SKM-1 treated with dmso at 0.1 percent for 144 hours (cell line): ENCODE data around the gene OSBPL3.

Experiments
- DNase-seq: peaks from one replicate; lab custom pipeline; 2025; ENCODE audit not compliant: unreplicated experiment; lab: John Stamatoyannopoulos, UW

Gene OSBPL3

DNA sequence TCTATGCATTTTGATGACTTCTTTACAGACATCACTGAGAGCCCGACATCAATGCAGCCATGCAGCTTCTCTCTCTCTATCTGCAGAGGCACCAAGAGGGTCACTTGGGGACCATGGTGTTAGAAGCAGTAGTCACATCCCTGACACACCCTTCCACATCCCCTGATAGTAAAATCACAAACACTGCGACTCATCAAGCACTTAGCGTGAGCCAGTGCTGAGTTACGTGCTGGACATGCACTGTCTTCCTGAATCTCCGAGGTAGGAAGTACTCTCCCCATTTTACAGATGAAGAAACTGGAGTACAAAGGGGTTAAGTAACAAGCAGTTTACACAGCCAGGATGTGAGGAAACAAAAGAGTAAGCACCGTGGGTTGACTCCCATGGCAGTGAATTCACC is 109.2 kb downstream of the OSBPL3 start:
- DNase-seq = no peak

DNA sequence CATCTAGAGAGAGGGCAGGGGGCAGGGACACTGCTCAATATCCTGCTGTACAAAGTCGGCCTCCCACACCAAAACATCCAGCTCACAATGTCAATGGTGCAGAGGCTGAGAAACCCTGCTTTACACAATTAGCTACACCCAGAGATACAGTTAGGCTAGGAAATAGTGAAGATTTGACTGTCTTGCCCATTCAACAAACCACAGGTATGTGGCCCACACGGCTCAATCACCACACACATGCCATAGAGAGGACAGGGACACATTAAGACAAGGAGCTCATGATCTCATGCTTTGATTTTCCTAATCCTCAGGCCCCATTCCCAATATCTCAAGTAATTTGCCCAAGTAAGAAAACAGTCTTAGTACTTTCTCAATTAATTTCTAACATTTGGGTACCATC is 110.4 kb downstream of the OSBPL3 start:
- DNase-seq = no peak

DNA sequence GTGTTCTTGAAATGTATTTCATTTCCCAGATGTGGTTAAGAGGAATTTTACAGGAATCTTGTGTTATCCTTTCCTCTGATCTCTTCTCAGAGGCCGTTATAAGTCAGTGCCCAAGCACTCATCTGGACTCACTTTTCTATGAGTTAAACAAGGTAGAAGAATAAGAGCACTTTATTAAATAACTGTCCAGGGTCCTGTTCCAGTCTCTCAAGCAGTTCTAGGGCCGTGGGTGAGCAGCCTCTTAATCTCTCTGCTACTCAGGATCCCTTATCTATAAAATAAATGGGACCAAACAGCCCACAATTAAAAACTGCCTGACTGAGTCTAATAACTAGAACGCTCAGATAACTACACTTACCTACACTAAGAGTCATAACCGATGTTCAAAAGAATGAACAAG is 111.2 kb downstream of the OSBPL3 start:
- DNase-seq = no peak

DNA sequence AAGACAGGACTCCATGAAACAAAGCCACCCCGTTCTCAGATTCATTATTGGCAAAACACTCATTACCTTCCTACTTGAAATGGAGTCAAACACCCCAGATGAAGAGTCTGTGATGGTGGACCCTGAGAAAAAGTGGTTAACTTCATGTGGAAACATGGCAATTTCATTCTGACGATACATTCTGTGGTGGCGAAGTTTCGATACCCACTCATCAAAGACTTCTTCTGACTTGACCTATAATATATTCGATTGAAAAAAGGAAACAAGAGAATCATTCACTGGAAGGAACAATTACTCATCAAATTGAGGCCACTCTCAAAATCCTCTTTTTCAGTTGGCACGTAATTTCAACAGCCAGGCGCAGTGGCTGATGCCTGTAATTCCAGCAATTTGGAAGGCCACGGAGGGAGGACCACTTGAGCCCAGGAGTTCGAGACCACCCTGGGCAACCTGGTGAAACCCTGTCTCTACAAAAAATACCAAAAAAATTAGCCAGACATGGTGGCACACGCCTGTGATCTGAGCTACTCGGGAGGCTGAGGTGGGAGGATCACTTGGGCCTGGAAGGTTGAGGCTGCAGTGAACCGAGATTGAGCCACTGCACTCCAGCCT is 113.9 kb downstream of the OSBPL3 start:
- DNase-seq = no peak

DNA sequence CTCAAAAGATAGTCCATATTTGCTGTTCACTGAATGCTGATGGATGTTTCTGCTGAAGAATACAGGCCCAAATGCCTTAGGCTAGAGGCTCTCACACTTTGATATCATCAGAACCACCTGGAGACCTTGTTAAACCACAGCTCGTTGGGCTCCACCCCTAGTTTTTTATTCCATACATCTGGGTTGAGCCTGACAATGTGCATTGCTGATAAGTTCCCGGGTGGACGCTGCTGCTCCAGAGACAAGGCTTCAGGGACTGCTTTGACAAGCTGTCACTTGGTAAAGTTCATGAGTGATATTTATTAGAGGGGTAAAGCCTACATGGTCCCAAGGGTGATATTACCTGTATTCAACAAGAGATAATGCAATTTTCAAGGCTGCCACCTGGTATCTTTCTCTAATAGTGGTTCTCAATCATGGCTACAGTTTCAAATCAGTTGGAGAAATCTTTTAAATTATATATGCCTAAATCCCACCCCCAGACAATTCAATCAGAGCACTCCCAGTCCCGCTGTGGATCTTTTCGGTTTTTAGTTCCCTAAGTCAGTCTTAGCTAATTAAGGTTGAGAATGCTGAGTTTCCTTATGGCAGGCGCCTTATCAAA is 115.7 kb downstream of the OSBPL3 start:
- no peak for DNase-seq

DNA sequence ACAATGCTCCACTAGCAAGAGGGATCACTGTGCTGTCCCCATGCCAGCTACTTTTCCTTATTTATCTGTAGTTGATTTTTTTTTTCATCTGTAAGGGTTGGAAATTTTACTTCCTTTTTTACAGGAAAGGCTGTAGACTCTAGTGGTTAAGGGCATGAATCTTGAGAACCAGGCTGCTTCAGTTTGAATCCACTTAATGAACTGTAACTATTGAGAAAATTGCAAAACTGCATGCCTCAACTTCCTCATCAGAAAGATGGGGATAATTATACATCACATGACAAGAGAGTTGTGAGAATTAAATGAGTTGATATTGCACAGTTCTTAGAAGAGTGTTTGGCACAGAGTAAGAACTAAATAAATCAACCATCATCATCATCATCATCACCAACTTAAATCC is 116.4 kb downstream of the OSBPL3 start:
- DNase-seq = peak; percentile 34

DNA sequence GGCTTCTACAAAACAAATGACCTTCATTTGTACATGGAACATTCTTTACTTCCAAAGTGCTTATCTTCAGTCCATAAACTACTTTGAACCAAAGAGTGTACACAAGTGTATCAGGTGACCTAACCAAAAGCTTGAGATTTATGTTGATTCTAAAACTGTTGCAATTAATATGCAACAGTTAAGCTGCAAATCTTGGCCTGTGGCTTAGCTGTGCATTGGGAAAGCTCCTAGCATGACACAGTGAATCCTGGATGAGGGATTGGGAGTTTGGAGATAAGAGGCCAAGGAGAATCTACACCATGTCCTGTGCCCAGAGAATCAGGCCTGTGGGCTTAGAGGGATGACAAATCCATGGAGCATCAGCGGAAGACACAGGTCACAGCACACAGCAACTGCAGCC is 117.5 kb downstream of the OSBPL3 start:
- DNase-seq = no peak

DNA sequence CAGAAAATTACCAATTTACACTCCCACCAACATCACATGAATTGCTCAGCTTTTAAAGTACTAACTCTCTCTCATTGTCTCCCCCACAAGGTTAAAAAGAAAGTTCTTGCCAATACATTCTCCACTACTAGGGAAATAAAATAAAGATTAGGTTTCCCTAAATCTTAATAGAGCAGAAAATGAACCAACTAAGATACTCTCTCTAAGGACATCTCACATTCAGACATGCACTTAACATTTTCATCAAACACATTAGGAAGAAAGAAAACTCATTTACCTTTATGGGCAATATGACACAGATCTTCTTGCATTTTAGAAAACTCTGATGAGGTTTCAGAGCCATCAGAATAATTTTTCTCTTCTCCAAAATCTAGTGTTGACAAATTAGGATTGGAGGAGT is 118.6 kb downstream of the OSBPL3 start:
- DNase-seq = no peak

DNA sequence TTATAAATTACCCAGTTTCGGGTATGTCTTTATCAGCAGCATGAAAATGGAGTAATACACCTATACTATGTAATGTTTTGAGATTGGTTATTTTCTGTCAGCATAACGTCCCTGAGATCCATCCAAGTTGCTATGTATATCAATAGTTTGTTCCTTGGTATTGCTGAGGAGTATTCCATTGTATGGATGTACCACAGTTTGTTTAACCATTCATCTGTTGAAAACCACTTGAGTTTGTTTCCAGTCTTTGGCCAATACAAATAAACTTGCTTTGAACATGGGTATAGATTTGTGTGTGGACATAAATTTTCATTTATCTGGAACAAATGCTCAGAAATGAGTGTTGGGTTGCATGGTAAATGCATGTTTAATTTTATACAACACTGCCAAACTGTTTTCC is 119.4 kb downstream of the OSBPL3 start:
- DNase-seq = no peak

DNA sequence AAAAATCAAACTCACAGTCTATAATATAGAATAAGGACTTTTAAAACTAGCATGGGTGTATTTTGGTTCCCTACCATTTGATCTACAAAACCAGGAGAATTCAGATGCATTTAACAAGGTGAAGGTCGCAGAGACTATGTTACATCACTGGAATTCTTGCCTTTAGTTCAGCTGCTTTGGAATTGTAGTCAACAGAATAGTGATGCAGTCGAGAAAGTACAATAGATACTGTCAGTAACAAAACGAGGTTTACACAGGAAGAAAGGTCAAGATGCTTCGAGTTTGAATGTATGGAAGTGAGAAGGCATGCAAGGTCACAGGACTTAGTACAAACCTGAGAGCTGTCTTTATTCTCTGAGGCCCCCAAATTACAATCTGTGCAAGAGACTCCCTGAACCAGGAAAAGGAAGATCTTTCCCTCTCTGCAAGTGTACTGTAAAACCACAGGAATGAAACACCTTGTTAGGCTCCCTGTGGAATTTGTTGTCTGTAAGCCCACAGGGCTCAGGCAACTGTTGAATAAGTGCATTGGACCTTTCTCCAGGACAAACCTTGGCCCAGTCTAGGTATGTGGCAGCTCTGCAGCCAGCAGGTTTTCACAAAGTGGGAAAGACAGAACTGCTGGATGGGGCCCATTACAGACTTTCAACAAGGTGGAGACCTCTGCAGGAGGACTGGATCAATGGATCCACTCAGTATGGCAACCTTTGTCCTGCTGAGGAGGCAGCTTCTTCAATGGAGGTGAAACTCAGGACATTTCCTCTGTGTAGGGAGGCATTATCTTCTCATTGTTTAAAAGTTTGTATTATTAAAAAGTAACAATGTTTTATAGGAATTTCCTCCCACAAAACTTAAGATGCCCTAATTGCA is 121.6 kb downstream of the OSBPL3 start:
- DNase-seq = no peak

DNA sequence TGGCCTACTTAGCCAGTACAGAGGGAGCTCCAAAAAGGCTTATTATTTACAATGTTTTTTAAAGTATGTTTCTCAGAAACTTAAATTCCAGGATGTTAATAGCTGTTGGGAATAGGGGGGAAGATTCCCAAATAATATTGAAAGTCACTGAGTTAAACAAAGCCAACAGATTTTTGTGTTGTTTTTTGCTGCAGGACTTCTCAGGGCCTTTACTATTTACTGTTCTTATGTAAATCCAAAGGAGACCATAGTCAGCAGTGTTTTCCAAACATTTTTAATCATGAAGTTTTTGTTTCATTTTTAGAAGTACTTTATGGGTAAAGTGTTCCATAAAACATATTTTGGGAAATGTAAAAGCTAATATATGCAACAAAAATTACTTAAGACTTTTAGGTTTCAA is 122.4 kb downstream of the OSBPL3 start:
- DNase-seq = no peak

DNA sequence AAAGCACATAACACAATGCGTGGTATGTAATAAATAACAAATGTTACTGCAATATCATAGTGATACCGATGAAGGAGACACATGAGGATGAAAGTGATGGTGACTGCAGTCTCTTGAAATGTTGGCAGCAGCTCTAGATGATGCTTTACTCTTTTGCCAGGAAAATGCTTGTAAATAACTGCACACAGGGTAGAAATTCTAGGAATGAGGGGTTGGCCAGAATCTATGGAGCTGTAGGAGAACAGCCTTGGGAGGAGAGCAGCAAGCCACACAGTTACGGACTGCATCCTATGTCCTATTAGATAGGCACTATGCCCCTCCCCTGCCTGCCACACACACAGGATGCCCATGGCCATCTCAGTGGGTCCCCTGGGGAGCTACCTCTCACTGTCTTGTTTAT is 125.1 kb downstream of the OSBPL3 start:
- no peak for DNase-seq

DNA sequence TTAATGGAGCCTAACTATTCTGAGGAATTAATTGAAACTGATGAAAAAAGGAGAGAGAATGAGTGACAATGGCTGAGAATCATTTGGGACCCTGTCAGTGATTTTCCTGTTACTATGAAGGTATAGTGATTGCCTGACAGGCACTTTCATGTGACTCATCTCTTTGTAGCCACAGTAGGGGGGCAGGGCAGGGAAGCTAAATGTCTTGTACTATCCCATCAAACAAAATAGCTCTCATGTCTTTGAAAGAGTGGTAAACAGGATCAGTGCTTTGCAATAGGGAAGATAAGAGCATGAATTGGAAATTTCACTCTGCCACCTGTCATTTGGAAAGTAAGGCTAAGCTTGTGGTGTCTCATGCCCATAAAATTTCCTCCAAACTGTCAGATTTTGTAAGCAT is 128.2 kb downstream of the OSBPL3 start:
- DNase-seq = no peak

DNA sequence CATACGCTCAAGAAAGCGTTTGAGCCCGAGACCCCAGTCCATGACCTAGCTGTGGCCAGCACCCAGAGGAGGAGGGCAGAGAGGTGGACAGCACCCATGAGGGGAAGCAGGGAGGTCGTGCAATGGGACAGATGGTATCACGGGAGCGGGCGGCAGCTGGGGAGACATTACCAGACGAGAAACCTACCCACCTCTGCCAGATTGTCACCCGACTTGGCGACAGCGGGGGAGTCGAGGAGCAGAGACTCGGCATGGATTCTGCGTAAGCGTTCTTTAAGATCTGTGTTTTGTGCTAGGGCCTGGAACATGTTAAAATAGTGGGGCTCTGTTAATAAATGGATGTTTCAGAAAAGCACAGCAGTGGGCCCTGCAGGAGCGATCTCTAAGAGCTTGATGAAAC is 131.1 kb downstream of the OSBPL3 start:
- no peak for DNase-seq

DNA sequence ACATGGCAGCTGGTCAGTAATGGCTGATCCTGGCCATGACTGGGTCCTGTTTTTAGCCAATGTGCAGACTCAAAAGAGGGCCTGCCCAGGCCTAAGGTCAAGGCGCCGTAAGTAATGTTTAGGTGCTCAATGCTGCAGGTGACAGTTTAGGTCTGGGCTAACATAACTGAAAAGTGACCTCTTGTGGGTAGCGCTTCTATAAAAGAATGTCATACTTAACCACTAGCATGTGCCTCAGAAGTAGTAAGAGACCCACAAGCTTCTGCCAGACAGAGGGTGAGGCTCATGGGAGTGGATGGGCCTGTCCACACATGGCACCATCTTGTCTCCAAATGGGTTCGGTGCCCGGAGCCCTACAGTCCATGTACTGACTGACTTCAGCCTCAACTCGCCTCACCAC is 132.2 kb downstream of the OSBPL3 start:
- no peak for DNase-seq

DNA sequence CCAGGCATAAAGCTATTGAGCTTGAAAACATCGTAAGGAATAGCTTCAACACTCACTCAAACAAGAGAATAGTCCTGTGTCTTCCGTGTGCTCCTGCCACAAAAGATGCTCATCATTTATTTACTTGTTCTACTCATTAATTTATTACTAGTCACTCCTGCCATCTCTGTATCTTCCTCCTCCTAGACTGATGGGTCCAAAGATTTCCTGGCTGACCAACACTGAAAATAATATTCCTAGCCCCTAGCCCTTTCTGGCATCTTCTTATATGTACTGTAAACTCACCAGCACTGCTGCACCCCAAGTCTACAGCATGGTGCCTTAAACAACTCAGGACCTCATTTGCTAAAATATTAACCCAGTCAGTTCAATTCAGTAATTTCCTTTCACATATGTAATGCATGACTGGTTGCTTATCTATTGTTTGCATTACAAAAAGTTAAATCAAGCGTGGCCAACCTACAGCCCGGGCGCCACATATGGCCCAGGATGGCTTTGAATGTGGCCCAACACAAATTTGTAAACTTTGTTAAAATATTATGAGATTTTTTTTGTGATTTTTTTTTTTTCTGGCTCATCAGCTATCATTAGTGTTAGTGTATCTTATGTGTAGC is 136.1 kb downstream of the OSBPL3 start:
- DNase-seq = no peak

DNA sequence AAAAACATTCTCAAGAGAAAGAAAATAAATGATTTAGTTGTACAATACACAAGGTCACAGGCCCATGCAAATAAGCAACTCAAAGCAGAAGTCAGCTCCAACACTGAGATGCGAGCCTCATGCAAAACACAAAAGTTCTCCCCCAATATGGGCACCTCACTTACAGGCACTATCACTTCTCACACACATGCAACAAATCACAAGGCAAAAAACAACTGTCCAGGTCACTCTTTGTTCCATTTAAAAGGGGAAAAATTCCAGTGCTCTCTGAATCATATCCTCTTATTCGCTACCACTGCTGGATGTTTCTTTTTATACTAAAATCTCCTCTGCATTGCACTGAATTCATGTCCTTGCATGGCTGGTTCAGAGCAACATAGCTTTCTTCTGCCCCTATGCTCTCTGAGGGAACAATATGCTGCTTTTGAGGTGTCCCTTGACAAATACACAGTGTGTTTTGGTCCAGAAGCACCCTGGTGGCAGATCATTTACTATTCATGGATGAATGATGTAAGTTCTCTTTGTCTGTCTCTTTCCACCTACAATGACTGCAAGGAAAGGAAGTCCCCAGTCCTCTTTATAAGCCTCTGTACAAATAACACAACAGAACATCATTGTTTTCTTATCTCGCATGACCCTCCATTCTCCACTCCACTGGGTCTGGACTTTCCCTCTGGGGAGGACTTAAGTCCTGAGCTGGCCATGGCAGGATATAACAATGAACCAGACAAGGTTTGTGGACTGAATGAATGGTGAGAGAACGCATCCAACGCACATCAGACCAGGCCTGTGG is 137.3 kb downstream of the OSBPL3 start:
- DNase-seq = no peak

DNA sequence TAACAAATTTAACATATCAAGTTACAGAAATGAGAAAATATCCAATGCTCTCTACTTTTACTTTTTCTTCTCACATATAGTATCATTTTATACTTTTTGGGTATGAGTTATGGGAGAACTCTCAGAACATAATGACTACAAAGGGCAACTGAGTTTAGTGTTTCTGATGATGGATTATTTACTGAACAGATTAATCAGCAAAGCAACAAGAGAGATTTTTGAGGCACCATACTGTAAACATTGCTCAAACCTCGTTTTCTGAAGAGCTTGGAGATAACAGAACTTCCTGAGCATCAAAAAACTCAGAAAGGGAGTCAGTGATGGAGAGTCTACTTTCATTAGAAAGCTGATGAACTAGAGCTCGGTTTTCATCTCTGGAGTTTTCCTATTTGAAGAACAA is 137.9 kb downstream of the OSBPL3 start:
- DNase-seq = no peak

DNA sequence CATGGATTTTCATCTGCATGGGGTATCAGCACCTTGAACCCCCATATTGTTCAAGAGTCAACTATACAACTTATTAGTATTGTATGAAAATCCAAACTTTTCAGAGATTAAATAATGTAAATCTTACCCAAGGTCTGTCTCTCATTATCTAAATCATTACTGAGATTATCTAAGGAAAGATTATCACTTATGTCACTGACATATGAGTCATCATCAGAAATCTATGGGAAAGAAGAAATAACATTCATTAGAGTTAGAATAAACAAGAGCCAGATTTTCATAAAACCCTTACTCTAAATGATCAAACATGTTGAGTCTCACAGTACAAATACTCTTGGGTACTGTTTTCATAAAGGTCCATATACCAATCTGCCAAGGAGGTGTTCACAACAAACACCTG is 139.4 kb downstream of the OSBPL3 start:
- no peak for DNase-seq

DNA sequence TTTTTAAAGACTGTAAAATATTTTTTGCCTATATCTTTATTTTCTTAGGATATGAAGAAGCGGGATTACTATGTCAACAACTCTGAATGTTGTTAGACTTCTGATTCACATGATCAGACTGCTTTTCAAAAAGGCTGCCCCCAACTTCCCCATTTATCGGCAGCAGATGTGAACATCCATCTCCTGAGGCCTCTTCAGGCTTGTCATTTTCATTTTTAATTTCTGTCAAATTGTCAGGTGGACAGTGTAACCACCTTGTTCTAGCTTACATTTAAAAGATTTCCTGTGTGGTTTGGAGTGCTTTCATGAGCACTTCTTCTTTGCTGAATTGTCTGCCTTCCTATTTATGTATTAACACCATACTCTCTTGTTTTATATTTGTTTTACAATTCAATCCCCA is 143.9 kb downstream of the OSBPL3 start:
- DNase-seq = no peak

DNA sequence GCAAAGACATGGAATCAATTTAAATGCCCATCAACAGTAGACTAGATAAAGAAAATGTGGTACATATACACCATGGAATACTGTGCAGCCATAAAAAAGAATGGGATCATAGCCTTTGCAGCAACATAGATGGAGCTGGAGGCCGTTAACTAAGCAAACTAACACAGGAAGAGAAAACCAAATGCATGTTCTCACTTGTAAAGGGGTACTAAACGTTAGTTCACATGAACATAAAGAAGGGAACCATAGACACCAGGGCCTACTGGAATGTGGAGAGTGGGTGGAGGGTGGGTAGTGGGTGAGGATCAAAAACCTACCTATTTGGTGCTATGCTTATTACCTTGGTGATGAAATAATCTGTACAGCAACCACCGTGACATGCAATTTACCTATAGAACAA is 144.3 kb downstream of the OSBPL3 start:
- DNase-seq = no peak
